SKM-1 treated with dmso at 0.1 percent for 144 hours (cell line): Measurements from ENCODE around the gene RPL26.
A peak's percentile ranks its signal among the peaks of the same experiment; 100 is the strongest.
"Not testable (repeated sequence)": the region's sequence is repeated elsewhere in the genome, so short reads cannot be mapped to it uniquely, and the experiment has no call there.

ENCODE experiments used
- DNase-seq: peaks from one replicate; lab custom pipeline; 2025; ENCODE audit not compliant: unreplicated experiment; lab: John Stamatoyannopoulos, UW

RPL26 gene

DNA sequence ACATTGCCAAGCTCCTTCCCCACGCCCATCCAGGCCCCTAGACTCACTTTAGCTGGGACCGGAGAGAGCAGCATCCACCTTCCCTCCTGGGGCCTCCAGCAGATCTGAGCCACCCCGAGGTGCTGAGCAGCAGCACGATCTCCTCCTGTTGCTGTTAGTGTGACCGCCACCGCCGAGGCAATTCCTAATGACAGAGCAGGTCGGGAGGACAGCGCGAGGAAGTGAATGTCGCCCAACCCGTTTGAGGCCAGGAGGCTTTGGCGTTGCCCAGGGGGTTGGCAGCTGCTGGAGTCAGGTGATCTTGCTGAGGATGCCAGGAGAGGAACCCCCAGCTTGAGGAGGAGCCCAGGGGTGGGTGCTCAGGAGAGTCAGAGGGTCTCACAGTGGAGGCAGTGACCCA lies 14.6 kb upstream of the RPL26 start, which contains the start of gene RNF222:
Gene RNF222, minus strand, starts transcription at position 192 of the 400 bp plus-strand sequence. CDS start 4,366 bp downstream, outside the sequence.
- no peak for DNase-seq

DNA sequence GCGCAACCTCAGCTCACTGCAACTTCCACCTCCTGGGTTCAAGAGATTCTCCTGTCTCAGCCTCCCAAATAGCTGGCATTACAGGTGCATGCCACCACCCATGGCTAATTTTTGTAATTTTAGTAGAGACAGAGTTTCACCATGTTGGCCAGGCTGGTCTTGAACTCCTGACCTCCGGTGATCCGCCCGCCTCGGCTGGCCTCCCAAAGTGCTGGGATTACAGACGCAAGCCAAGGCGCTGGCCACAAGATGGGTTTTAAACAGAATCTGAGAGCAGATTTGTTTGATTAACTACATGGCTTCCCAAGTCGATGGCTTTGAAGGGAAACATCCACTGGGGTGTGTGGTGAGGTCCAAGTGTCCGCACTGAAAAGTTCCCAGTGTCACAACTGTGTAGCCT lies 11.5 kb upstream of the RPL26 start:
- DNase-seq, result not testable (repeated sequence)

DNA sequence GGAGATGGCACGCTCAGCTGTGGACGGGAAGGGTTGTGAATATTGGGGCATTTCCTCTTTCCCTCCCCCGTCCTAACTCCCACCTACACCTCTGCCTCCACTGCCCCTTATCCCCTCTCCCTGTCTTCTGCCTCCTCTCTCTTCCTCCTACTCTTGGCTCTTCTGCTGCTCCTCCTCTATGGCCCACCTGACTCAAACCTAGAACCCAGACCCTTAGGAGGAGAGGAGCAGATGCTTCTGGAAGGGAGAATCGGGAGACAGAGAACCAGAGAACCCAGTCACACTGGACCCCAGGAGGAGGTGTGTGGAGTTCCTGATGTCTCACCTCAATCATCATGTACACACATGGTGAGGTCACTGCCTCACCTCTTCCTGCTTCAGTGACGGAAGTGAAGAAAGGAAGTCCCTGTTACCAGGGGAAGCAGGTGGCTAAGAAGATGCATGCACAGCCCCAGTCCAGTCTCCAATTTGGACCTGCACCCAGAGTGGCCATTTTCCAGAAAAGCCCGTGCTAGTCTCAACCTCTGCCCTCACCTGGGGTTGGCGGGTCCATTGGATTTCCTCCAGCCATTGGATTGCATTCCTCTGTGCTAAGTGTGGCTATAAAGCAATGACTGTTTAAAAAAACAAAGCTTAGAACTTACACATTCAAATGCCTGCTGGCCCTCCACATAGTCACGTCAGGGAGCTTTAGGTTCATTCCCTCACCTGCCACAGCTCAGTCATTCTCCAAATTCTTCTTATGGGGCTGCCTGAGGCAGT lies 10.7 kb upstream of the RPL26 start:
- DNase-seq, result no peak

DNA sequence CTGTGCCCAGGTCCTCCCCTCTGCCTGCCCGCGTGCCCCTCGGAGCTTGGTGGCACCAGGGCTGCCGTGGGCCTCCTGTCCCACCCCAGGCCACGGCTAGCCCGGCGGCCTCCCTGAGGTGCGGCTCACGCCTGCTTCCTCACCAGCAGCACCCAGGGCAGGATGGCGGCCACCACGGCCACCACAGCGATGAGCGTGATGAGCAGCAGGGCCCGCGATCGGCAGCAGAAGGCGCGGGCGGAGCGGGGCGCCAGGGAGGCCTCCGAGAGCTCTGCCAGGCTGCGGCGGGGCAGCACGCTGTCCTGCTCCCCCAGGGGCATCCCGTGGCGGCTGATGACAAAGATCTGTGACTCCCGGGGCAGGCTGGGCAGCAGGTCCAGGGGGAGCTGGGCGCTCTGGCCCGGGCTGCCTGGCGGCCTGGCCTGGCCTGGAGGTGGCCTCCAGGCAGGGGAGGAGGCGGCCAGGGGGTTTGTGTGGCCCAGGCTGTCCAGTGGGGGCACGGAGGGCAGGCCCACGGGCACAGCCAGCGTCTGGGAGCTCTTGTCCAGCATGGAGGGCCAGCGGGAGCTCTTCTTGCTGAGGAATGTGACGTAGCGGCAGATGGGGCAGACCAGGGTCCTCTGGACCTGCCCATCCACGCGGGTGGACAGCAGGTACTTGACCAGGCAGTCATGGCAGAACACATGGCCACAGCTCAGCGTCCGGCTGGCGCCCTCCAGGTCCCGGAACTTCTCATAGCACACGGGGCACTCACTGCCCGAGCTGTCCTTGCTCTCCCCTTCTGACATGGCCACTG lies 9.9 kb upstream of the RPL26 start:
- DNase-seq, result no peak

DNA sequence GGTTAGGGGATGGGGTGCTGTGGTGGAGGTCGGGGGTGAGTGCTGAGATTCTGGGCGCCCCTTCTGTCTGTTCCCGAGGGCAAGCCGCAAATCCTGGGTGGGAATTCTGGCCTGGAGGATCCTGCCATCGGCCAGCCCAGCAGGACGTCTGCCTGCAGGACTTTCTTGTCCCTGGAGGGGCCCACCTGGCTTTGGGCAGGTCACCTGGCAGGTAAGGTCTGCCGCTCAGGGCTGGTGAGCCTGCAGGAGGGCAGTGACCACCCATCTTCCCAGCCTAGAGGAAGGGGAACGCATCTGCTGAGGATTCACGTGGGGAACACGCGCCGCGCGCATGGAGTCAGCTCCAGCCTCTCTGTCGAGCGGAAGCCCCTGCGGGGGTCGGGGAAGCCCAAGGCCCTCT lies 9.3 kb upstream of the RPL26 start:
- DNase-seq, result no peak

DNA sequence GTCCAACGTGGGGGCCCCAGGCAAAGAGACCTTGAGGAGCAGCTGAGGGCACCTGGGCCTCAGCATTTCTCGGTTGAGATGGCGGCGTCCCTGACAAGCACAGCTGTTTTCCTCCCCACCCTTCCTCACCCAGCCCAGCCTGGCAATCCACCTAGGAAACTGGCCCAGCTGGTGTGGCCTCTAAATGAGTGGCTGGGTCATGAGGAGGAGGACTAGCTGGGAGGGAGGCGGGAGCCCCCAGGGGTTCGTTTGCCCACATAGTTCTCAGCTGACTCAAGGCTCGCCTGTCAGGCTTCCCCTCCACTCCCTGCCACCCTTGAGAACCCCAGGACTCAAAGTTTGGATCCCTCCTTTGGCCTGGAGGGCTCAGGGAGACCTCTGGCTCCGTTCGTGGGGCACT lies 8.7 kb upstream of the RPL26 start:
- DNase-seq, result no peak

DNA sequence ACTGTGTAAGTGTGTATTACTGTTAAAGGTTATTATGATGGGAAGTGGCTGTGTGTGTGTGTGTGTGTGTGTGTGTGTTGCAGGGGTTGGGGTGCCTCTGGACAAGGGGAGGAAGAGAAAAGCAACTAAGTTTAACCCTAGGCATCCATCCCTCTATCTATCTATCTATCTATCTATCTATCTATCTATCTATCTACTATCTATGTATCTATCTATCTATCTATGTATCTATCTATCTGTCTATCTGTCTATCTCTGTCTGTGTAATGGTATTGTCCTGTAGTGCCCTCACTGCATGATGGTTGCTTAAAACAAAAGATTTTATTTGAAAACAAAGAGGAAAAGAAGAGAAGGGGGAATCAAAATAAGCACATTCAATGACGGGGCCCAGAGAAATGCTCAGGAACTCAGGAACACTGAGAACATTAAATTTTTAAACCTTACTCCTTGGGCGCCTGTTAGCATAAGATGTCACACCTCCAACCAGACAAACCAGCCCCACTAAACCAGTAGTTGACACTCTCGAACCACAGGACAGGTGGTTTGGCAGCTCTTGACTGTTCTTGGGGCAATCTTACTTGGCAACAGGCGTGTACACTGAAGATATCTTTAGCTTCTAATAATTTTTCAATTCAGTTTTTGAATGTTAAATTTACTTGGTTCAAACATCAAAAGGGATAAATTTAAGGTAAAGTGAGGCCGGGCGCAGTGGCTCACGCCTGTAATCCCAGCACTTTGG lies 5.1 kb upstream of the RPL26 start:
- no peak for DNase-seq

DNA sequence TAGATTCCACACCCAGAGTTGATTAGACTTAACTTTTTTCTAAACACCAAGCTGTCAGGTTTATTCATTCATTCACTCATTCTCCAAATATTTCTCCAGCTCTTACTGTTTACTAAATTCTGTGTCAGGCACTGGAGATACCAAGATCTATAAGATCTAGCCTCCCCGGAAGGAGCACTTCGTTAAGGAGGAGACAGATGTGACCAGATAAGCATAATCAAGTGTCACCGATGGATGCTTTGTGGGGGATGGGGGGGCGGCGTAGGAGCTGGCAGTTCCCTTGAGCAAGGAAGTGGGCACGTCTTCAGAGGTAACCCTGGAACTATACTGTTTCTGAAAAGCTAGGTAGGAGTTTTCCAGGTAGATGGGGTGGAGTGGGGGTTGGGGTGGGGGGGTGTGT lies 3.8 kb upstream of the RPL26 start:
- DNase-seq, result no peak

DNA sequence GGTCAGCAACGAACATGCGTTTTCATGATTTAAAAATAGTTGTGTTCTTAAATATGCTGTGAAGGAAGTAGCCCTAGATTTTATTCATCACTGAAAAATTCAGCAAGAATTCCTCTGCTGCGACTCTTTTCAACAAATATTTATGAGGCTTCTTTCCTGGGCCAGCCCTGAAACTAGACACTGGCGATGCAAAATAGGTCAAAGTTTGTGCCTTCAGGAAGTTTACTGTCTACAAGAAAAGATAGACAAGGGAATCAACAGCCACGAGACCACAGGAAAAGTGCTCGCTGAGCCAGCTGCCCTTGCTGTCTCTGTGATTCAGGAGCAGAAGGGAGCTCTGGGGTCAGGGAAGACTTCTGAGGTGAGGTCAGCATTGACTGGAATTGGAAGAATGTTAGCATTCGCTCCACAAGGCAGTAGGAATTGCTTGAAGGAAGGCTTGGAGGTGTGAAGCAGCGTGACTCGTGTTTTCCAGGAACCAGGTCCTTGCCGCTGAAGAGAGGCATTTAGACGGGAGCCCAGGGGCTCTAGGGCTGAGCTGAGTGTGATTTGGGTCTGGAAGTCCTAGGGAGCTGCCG lies 1.9 kb upstream of the RPL26 start:
- DNase-seq, result no peak

DNA sequence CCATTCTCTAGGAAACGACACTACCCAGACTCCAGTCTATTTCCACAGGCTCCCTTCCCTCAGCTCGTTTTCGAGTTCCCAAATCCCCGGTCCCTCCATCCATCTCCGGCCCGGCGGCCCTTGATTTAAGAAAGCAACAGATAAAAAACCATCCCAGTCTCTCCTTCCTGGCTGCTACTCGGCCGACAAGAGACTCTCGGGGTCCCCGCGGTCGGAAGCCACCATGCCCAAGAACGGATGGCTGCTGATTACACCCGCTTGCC lies 182 bp downstream of the RPL26 start:
- DNase-seq, result peak; percentile 52

DNA sequence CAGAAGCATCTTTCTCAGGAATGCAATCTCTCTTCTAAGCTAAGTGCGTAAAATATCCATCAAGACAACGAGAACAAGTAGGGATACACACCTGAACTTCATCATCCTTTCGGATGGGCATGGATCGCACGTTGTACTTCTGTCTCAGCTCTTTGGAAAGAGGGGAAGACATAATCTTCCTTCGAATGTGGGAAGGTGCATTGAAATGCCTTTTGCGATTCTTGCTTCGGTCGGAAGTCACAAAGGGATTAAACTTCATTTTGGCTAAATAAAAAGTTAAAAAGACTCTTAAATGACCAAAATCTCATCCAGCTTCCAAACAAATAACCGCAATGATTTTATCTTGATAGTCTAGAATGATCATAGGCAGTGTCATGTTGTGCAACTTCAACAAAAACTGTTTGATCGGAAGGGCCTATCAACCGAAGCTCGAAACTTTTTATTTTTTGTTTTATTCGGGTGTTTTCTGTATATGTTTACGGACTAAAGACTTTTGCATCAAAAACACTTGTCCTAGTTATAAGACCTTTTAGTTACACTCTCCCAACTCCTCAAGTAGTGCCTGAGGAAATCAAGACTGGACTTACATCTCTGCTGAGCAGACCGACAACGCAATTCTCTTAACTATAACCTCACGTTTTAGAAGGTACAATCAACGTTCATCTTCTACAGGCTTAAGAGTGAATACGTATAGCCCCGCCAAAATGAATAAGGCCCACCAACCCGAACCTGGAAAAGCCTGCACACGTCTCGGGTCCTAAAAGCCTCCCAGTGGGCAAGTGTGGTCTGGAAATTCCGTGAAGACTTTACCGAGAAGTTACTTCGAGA lies 727 bp downstream of the RPL26 start:
- no peak for DNase-seq

DNA sequence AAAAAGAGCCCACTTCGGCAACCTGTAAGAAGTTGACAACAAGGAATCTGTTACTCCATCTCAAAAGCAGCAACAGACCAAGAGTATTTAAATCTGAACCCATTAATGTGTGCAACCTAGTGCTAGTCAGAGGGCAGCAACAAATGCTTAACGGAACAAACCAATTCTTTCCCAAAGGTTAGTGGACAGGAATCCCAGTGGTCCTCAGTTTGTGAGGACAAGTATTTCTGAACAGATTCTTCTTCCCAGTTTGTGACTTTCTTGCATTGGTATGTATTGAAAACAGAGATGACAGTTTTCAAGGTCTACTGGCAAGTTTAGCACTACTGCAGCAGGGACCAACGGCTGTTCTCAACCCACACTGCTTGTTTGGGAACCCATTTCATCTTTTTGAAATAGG lies 2.9 kb downstream of the RPL26 start:
- no peak for DNase-seq

DNA sequence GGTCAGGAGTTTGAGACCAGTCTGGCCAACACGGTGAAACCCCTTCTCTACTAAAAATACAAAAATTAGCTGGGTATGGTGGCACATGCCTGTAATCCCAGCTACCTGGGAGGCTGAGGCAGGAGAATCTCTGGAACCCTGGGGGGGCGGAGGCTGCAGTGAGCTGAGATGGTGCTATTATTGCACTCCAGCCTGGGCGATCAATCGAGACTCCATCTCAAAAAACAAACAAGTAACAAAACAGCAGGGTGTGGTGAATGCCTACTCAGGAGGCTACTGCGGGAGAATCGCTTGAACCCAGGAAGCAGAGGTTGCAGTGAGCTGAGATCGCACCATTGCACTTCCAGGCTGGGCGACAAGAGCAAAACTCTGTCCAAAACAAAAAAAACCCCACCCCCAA lies 4.9 kb downstream of the RPL26 start:
- not testable (repeated sequence) for DNase-seq

DNA sequence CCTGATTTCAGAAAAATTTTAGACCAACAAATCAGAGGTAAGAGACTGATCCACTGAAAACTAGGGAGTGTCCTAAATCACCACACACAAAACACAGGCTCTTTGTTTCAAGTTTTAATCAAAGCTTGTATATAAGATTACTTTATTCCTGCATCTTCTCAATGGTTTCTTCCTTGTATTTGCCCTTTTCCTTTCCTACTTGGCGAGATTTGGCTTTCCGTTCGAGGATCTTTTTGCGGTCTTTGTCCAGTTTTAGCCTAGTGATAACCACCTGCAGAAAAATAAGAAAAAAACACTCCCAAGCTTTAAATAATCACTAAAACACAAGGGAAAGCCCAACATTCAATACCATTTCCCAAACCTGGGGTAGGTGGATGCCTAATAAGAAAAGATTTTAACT lies 5.6 kb downstream of the RPL26 start:
- DNase-seq, result no peak

DNA sequence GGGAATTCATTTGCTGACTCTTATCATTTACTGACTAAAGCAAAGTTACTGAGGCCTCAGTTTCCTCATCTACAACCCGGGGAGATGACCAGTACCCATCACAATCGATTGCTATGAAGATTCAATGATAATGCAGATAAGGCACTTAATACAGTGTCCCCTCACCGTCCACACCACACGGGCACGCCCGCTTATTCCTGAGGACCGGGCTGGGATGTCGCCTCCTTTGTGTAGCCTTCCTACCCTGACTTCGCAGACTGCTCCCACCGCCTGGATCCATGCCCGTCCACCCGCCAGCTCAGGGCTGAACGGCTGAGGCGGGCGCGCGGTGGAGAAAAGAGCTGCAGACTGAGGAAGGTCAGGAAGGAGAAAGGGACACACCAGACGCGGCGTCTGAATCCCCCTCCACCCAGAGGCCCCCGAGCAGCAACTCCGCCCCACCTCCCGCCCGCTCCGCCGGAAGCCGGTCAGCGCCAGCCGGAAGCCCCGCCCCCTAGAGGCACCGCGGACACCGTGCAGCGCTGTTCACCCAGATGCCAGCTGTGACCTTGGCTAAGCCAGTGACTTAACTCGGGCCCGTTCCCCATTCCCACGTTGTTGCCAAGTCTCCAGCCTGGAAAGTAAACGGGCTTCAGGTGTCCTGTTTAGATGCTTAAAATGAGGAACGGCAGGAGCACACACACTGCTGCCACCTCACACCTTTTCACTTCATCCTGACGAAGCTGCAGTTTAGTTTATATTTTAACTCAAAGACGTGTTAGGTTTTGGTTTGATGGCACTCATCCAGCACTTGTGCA lies 6.5 kb downstream of the RPL26 start, which contains the start of gene KRABD2:
Gene KRABD2, minus strand, starts transcription at position 434 of the 797 bp plus-strand sequence.
- peak; percentile 45 for DNase-seq

DNA sequence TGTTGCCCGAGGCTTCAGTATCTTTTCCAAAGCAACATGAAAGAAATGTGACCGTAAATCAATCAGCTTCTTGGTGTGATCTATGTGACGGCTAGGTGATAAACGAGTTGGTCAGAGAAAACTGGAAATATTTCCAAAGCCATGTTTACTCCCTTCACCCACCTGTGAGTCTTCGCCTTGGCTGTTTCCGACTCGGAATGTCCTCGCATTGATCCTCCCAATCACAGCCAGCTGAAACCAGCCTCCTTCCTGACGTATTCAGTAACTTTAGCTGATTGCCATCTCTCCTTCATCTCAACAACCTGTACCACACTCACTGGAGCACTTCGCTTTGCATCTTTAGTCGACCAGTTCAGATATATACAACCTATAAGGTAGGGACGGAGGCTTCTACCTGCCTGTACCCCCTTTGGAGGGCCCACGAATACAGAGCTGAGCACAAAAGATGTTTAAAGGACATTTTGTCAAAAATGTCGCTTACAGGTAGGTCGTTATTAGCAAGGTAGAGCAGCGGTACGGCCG lies 7.2 kb downstream of the RPL26 start:
- no peak for DNase-seq

DNA sequence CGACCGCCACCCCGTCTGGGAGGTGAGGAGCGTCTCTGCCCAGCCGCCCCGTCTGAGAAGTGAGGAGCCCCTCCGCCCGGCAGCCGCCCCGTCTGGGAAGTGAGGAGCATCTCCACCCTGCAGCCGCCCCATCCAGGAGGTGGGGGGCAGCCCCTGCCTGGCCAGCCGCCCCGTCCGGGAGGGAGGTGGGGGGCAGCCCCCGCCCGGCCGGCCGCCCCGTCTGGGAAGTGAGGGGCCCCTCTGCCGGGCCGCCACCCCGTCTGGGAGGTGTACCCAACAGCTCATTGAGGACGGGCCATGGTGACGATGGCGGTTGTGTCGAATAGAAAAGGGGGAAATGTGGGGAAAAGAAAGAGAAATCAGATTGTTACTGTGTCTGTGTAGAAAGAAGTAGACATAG lies 9.1 kb downstream of the RPL26 start:
- not testable (repeated sequence) for DNase-seq

DNA sequence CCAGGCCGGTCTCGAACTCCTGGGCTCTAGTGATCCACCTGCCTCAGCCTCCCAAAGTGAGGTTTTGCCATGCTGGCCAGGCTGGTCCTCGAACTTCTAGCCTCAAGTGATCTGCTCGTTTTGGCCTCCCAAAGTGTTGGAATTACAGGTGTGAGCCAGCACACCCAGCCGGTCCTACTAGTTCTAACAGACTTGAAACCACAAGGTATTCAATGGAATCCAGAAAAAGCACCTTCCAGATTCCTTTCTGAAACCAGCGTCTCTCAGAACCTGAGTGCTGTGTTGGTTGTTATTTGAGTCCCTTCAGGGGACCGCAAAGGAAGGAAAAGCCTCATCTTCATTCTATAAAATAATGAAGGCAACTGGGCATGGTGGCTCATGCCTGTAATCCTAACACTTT lies 10.6 kb downstream of the RPL26 start:
- DNase-seq, result no peak

DNA sequence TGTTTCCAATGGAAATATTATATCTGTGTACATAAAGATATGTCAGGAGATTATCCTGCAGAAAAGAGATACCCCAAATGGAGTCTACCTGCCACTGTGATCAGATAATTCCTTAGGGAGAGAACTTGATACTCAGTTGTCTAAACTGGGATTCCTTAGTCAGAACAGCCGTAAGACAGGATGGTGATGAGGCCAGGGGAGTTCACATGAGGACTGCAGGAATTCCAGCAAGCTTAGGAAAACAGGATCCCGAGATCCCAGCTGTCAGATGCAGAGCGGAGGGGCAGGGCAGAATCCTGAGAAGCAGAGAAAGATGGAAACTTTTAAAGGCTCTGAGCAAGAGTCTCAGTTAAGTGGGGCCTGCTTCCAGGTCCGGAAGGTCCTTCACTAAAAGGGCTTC lies 11.2 kb downstream of the RPL26 start:
- DNase-seq, result no peak

DNA sequence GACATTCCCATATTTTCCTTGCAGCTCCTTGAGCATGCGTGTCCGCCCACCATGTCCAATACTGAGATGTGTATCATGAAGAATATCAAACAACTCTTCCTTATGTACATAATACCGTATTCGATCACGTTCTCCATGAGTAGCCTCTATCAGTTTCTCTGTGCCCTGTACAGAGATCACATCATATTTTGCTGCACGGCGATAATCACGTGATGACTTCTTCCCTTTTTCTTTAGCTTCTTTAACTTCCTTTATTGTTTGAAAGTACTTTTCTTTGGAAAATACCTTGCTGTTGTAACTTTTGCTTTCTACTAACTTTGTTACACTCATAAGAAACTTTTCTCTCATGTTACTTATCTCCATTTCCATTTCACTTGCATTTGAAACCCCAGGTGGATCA lies 13.0 kb downstream of the RPL26 start:
- peak; percentile 2 for DNase-seq
